ENCODE results near the gene CCDC86. TPM values are rescaled to one million over a fixed set of nuclear protein-coding genes. Genes with fewer than 3 reads are reported as not detected.

Gene CCDC86
- total and polyA plus RNA-seq, 2 of the 4 experiments (the other 2 are of a cell fraction), result 9.5 to 34.0 TPM

- Histone ChIP-seq H3K27me3 (ENCODE audit: control insufficient read depth, insufficient read depth, low read length) (no peaks in the 10 kb centered on the region), H3K56ac (ENCODE audit: extremely low read depth, insufficient read depth, low read length) (no peak overlapping the region), H4K5ac (ENCODE audit: low read depth, low read length) (no peak overlapping the region), H2AK5ac (ENCODE audit: low read depth, low read length) (no peak overlapping the region), H2BK15ac (ENCODE audit: low read depth, low read length) (no peak overlapping the region), H2AFZ (replicated peaks; ENCODE audit: low read length, poor library complexity) (no peak overlapping the region), H3K36me3 (ENCODE audit: control insufficient read depth, insufficient read depth, low read length) (0 out of 2 replicates have a peak, but pooled peaks cover 2% of the 10 kb centered on the region), H2BK5ac (ENCODE audit: low read depth, low read length, poor library complexity, severe bottlenecking) (no peak overlapping the region), H3K4me2 (ENCODE audit: low read depth, low read length) (no peak overlapping the region), H2BK120ac (ENCODE audit: low read depth, low read length) (no peak overlapping the region), H3K18ac (ENCODE audit: low read depth, low read length) (no peak overlapping the region), H3K4me1 (ENCODE audit: control insufficient read depth, insufficient read depth, low read length) (no peaks in the 10 kb centered on the region), H3K23ac (ENCODE audit: low read depth, low read length) (no peak overlapping the region), H3K4me3 (ENCODE audit: insufficient read depth, low read depth, low read length) (no peak overlapping the region), H3K14ac (replicated peaks; ENCODE audit: low read depth, low read length) (no peak overlapping the region), H2BK20ac (ENCODE audit: low read depth, low read length) (no peak overlapping the region), H4K20me1 (ENCODE audit: insufficient read depth, low read length) (no peaks in the 10 kb centered on the region), H3K9ac (ENCODE audit: low read depth, low read length) (no peak overlapping the region), H3K4ac (ENCODE audit: low read depth, low read length) (no peak overlapping the region), H3K9me3 (ENCODE audit: control insufficient read depth, insufficient read depth, low read length) (no peaks in the 10 kb centered on the region), H3K27ac (ENCODE audit: insufficient read depth, low read length) (no peak overlapping the region), H3K79me1 (ENCODE audit: low read depth in 1 of 2, low read length in 2 of 2) (no peaks in the 10 kb centered on the region), H2AK9ac (replicated peaks; ENCODE audit: low read depth, low read length, poor library complexity) (no peak overlapping the region), H3K9me1 (ENCODE audit: insufficient read depth, low read length) (no peaks in the 10 kb centered on the region), H4K8ac (ENCODE audit: low read depth in 2 of 2, low read length in 2 of 2) (no peak overlapping the region), H4K91ac (ENCODE audit: insufficient read depth, low read depth, low read length) (no peak overlapping the region)
- dilution Hi-C loops (cut with HindIII; ENCODE audit: low sequenced_read_pairs, unreplicated experiment), result no loop called here
- CTCF ChIA-PET, result no interaction called here
- TF ChIP-seq MXI1 (IDR thresholded peaks at IDR 0.05; ENCODE audit: borderline replicate concordance, low read depth, low read length) (no peak), POLR2A (IDR thresholded peaks at IDR 0.05; ENCODE audit: low read depth, low read length) (no peak), MAZ (IDR thresholded peaks at IDR 0.05; ENCODE audit: borderline replicate concordance, low read depth, low read length) (no peak), ELK1 (IDR thresholded peaks at IDR 0.05; ENCODE audit: borderline replicate concordance, low read depth, low read length) (no peak), FOS (IDR thresholded peaks at IDR 0.05; ENCODE audit: low read depth, low read length) (no peak), CHD1 (IDR thresholded peaks at IDR 0.05; ENCODE audit: low read depth, low read length) (no peak), NFE2L2 (IDR thresholded peaks at IDR 0.05; ENCODE audit: low read depth, low read length) (no peak), RFX5 (IDR thresholded peaks at IDR 0.05; ENCODE audit: low read depth, low read length) (no peak), RAD21 (IDR thresholded peaks at IDR 0.05; ENCODE audit: low read length) (no peak), CTCF (conservative IDR thresholded peaks at IDR 0.05; ENCODE audit: low read depth, low read length) (no peak), RCOR1 (IDR thresholded peaks at IDR 0.05; ENCODE audit: insufficient replicate concordance, low read length) (no peak), BHLHE40 (IDR thresholded peaks at IDR 0.05; ENCODE audit: low read depth, low read length) (no peak), CEBPB (IDR thresholded peaks at IDR 0.05; ENCODE audit: low read depth, low read length) (no peak), MAFK (IDR thresholded peaks at IDR 0.05; ENCODE audit: low read depth, low read length) (no peak), SMC3 (IDR thresholded peaks at IDR 0.05; ENCODE audit: low read depth, low read length) (no peak), USF2 (IDR thresholded peaks at IDR 0.05; ENCODE audit: low read depth, low read length) (no peak)
- ATAC-seq (ENCODE audit: low read depth) (no peak), DNase-seq (no peak)
- in situ Hi-C loops (cut with MboI; ENCODE audit: low sequenced_read_pairs), result no loop called here
- no TSS peak for BruUV-seq (replicated peaks)
- POLR2A ChIA-PET (ENCODE audit: unreplicated experiment), result no interaction called here
- no CpG with 5 or more reads among the region's 5 CpGs for whole genome bisulfite sequencing, 2 experiments (ENCODE audit: extremely low coverage in 2 of 2, insufficient read length in 1 of 2)
- intact Hi-C loops (cut with micrococcal nuclease), result no loop called here
Observed at GRCh38 chr11:60879971-60880588, 38.2 kb downstream of the CCDC86 start.

All from IMR-90 (cell line).